HepG2 (cell line): ENCODE data around the gene JAZF1. TPM values are rescaled to one million over a fixed set of nuclear protein-coding genes. Genes with fewer than 3 reads are reported as not detected.

Experiments used
- ATAC-seq: fragments of 200-7000 bp; cut with Tn5 transposase; 3 replicates; pipeline ENCODE4 v1.9.1; 2020; ENCODE audit warnings: mild to moderate bottlenecking, moderate library complexity
- BruUV-seq: library from RNA; stranded (reverse); fragments of 400-500 nt; replicated peaks from 2 replicates; lab custom pipeline; 2021; lab: Mats Ljungman, UMichigan
- CTCF ChIA-PET: fragments of 300-600 bp; formaldehyde crosslinking; extraction: SDS; loops from one replicate; lab custom pipeline; 2021; ENCODE audit warnings: low total read pairs, inconsistent platforms, low intra/inter-chr PET ratio; lab: Yijun Ruan, JAX
- POLR2A ChIA-PET: fragments of 350-600 bp; sonication (Branson Sonifier 250); formaldehyde crosslinking; loops from one replicate; lab custom pipeline; 2020; ENCODE audit warnings: antibody characterized with exemption, inconsistent platforms; lab: Yijun Ruan, JAX
- DNase-seq: peaks from one replicate; pipeline ENCODE4 v3.0.0-alpha.2; 2015; ENCODE audit warnings: low spot score
- FAIRE-seq: peaks from 3 replicates; lab custom pipeline; 2011; peaks lifted over from hg19 to GRCh38; lab: Jason Lieb, UNC
- H2AFZ ChIP-seq: one replicate; pipeline ENCODE4 v1.6.1; 2011; ENCODE audit warnings: low read length, inconsistent platforms
- H3K27ac ChIP-seq: fragments of 300-600 bp; 3 replicates; pipeline ENCODE4 v1.8.0; 2011; ENCODE audit warnings: mixed run types, mild to moderate bottlenecking, mixed read lengths, low read length, inconsistent platforms; ENCODE audit not compliant: insufficient read depth; ENCODE audit errors: extremely low read length
- H3K27me3 ChIP-seq, 2 experiments: fragments of 200-600 bp in 1 of 2; 2 replicates in 1 of 2; 3 replicates in 1 of 2; pipeline versions ENCODE4 v1.6.0 to v1.8.0; 2011; ENCODE audit warnings: low read length in 2 of 2, mild to moderate bottlenecking in 2 of 2, moderate library complexity in 2 of 2, inconsistent platforms in 1 of 2; ENCODE audit not compliant: insufficient read depth in 2 of 2, control insufficient read depth in 1 of 2
- H3K36me3 ChIP-seq, 2 experiments: fragments of 200-600 bp in 1 of 2; replicated peaks in 1 of 2; 2 replicates in 1 of 2; 3 replicates in 1 of 2; pipeline versions ENCODE4 v1.5.1 to v1.8.0; 2011; ENCODE audit warnings: low read length in 2 of 2, inconsistent platforms in 1 of 2; ENCODE audit not compliant: insufficient read depth in 2 of 2, control insufficient read depth in 1 of 2
- H3K4me1 ChIP-seq: 2 replicates; pipeline ENCODE4 v1.5.1; 2012; ENCODE audit warnings: low read length, inconsistent platforms; ENCODE audit not compliant: insufficient read depth
- H3K4me2 ChIP-seq: 2 replicates; pipeline ENCODE4 v1.6.0; 2011; ENCODE audit warnings: low read depth, low read length, inconsistent platforms
- H3K4me3 ChIP-seq, 3 experiments: fragments of 200-600 bp in 1 of 3; sonication (generic), shearing (Covaris generic) in 1 of 3; replicated peaks in 1 of 3; 2 replicates each; pipeline ENCODE4 v1.5.1; 2011 to 2016; ENCODE audit warnings: low read length in 3 of 3, inconsistent platforms in 2 of 3, low read depth in 2 of 3, mild to moderate bottlenecking in 2 of 3, control low read depth in 1 of 3, mixed read lengths in 1 of 3; ENCODE audit not compliant: insufficient read depth in 1 of 3
- H3K79me2 ChIP-seq: one replicate; pipeline ENCODE4 v1.6.1; 2011; ENCODE audit warnings: low read length, inconsistent platforms; ENCODE audit not compliant: insufficient read depth
- H3K9ac ChIP-seq: 2 replicates; pipeline ENCODE4 v1.6.0; 2011; ENCODE audit warnings: mild to moderate bottlenecking, low read depth, low read length, inconsistent platforms; ENCODE audit not compliant: insufficient read depth
- H3K9me3 ChIP-seq: 2 replicates; pipeline ENCODE4 v1.5.1; 2012; ENCODE audit warnings: mild to moderate bottlenecking, low read length
- H4K20me1 ChIP-seq: 2 replicates; pipeline ENCODE4 v1.6.0; 2011; ENCODE audit warnings: inconsistent platforms, mild to moderate bottlenecking, low read length, moderate library complexity; ENCODE audit not compliant: insufficient read depth
- HNRNPUL1 ChIP-seq: fragments of 200-400 bp; formaldehyde crosslinking; IDR thresholded peaks from 2 replicates; pipeline ENCODE4 v1.6.1; 2017; ENCODE audit warnings: low read depth, mild to moderate bottlenecking, low read length, moderate library complexity
- RBAK ChIP-seq: sonication (generic); formaldehyde crosslinking; IDR thresholded peaks from 2 replicates; pipeline ENCODE4 v1.5.1; 2020; ENCODE audit warnings: mild to moderate bottlenecking, missing genetic modification reagents
- ZBTB1 ChIP-seq: sonication (generic); formaldehyde crosslinking; IDR thresholded peaks from 2 replicates; pipeline ENCODE4 v1.4.0; 2020; ENCODE audit warnings: missing genetic modification reagents, borderline replicate concordance
- ZBTB43 ChIP-seq: sonication (generic); formaldehyde crosslinking; conservative IDR thresholded peaks from 2 replicates; pipeline ENCODE4 v1.4.0; 2020; ENCODE audit warnings: missing genetic modification reagents
- ZNF256 ChIP-seq: sonication (generic); formaldehyde crosslinking; conservative IDR thresholded peaks from 2 replicates; pipeline ENCODE4 v1.4.0; 2020; ENCODE audit warnings: missing genetic modification reagents
- ZNF850 ChIP-seq: sonication (generic); formaldehyde crosslinking; conservative IDR thresholded peaks from 2 replicates; pipeline ENCODE4 v1.9.0; 2021; ENCODE audit warnings: mild to moderate bottlenecking, missing genetic modification reagents
- WGBS: methylation state at CpG from one replicate; pipeline ENCODE4 v1.1.6; 2017; ENCODE audit warnings: low lambda C conversion rate; 5-methylcytosine and 5-hydroxymethylcytosine counted together
- in situ Hi-C: cut with HindIII; loops from 2 replicates; pipeline ENCODE4 v1.10.0; 2017; ENCODE audit warnings: low pct_unique_long_range_greater_than_20kb; ENCODE audit not compliant: extremely low pct_ligation_motif_present
- intact Hi-C: fragments of 100-400 bp; cut with micrococcal nuclease; formaldehyde crosslinking; loops from one replicate; pipeline ENCODE4 v1.10.0; 2022; ENCODE audit not compliant: unreplicated experiment
- polyA plus RNA-seq, 8 experiments: library from polyadenylated mRNA; depleted of rRNA in 3 of 8; stranded (reverse) in 7 of 8; unstranded in 1 of 8; fragments of >200 nt; fragmentation: Illumina TruSeq in 4 of 8; extraction: Trizol in 4 of 8; gene quantifications; 2 replicates each; pipeline versions ENCODE4 v1.2.1 to v1.2.3, GENCODE V29; 2011 to 2016; ENCODE audit warnings: low read depth in 4 of 8, missing spikeins in 1 of 8, mixed read lengths in 1 of 8; ENCODE audit not compliant: insufficient read depth in 1 of 8
- total RNA-seq, 5 experiments: library from RNA; depleted of rRNA; stranded (reverse); fragments of >200 nt; fragmentation: Illumina TruSeq; extraction: Trizol; gene quantifications; 2 replicates each; pipeline ENCODE4 v1.2.3, GENCODE V29; 2016; ENCODE audit warnings: low read depth in 1 of 5

JAZF1 gene
- total and polyA plus RNA-seq, 2 of the 13 experiments (the other 11 are each of a cell fraction or from before 2014, with no cell fraction given) = not detected

- Histone ChIP-seq H3K9me3 (no peaks in the 10 kb centered on the region), H3K9ac (no peak overlapping the region), H2AFZ (no peak overlapping the region), H3K4me2 (no peak overlapping the region), H3K27ac (no peak overlapping the region), H3K4me3 (no peak overlapping the region), H3K4me1 (no peaks in the 10 kb centered on the region), H4K20me1 (0 out of 2 replicates have a peak, but pooled peaks cover 2% of the 10 kb centered on the region), H3K79me2 (no peaks in the 10 kb centered on the region), H3K36me3 (no peaks in the 10 kb centered on the region)
- intact Hi-C loops = loop anchor here (1.0 kb wide), 1 partner anchor 15 kb away; no protein-coding TSS in a partner anchor
- DNase-seq = no peak
- ChIA-PET POLR2A (no interaction called here), CTCF (interaction anchor here (1.3 kb wide), 1 partner anchor 881 kb away, joined by 5 read pairs; no protein-coding TSS in a partner anchor)
- FAIRE-seq = no peak
- no peak for ATAC-seq
- WGBS = 28% methylated on average over 2 of the region's 2 CpGs
- TF ChIP-seq ZNF256 (CRISPR knock-in tag) (no peak), ZBTB43 (no peak), ZNF850 (CRISPR knock-in tag) (no peak), HNRNPUL1 (no peak)
- TF ChIP-seq, all 625 proteins: peak for 0
- BruUV-seq = no TSS peak
- in situ Hi-C loops = no loop called here
- H3K27me3 ChIP-seq = peaks cover 0 to 5% of the 10 kb centered on the region in 2 experiments; a peak in 2 of 5 replicates
Observed at GRCh38 chr7:28077616-28078015, 103.0 kb downstream of the JAZF1 start.

GRCh38 chr7:28076423-28077200 is 104.0 kb downstream of the JAZF1 start:
- ChIA-PET POLR2A (no interaction called here), CTCF (no interaction called here)
- WGBS = 38% methylated on average over 11 of the region's 11 CpGs
- TF ChIP-seq RBAK (CRISPR knock-in tag) = no peak
- TF ChIP-seq ZBTB1 (CRISPR knock-in tag) = no peak
- H4K20me1 ChIP-seq = 0 out of 2 replicates have a peak, but pooled peaks cover 2% of the 10 kb centered on the region
- DNase-seq (no peak), ATAC-seq (no peak), FAIRE-seq (no peak)
- H3K4me1 ChIP-seq = no peaks in the 10 kb centered on the region
- H3K27me3 ChIP-seq = 0 out of 5 replicates have a peak, but pooled peaks cover 1 to 5% of the 10 kb centered on the region in 2 experiments
- no peak overlapping the region for H3K27ac ChIP-seq
- H2AFZ ChIP-seq = no peak overlapping the region
- H3K36me3 ChIP-seq = no peaks in the 10 kb centered on the region
- BruUV-seq = no TSS peak
- H3K9me3 ChIP-seq = no peaks in the 10 kb centered on the region
- H3K4me3 ChIP-seq = no peak overlapping the region
- intact Hi-C loops (no loop called here), in situ Hi-C loops (no loop called here)
- H3K4me2 ChIP-seq = no peak overlapping the region
- no peaks in the 10 kb centered on the region for H3K79me2 ChIP-seq
- no peak overlapping the region for H3K9ac ChIP-seq
